ENCODE data around the gene GFER. TPM values are rescaled to one million over a fixed set of nuclear protein-coding genes. Genes with fewer than 3 reads are reported as not detected.

GFER gene
- polyA plus RNA-seq, 1 of the 3 experiments (the other 2 are of a cell fraction) = 20.4 TPM

DNA sequence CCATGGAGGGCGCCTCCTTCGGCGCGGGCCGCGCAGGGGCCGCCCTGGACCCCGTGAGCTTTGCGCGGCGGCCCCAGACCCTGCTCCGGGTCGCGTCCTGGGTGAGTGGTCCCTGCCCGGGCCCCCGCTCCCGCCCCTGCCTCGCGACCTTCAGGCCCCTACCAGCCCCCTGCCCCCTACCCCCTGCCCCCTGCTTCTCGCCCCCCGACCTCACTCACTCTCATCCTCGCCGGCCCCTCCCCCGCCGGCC lies 6.0 kb downstream of the GFER start (continued):
- TF ChIP-seq TEAD4 (IDR thresholded peaks at IDR 0.05; ENCODE audit: borderline replicate concordance, insufficient read depth) = no peak
- TF ChIP-seq, protein P1, sequence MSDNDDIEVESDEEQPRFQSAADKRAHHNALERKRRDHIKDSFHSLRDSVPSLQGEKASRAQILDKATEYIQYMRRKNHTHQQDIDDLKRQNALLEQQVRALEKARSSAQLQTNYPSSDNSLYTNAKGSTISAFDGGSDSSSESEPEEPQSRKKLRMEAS (IDR thresholded peaks at IDR 0.05; ENCODE audit: low read depth) = no peak
- no peak for TF ChIP-seq FOXM1 (IDR thresholded peaks at IDR 0.05; ENCODE audit: low read depth)
- TF ChIP-seq EP300 (IDR thresholded peaks at IDR 0.05; ENCODE audit: borderline replicate concordance in 1 of 2, low read depth in 1 of 2, low read length in 1 of 2) = no peak
- TF ChIP-seq YY1 (IDR thresholded peaks at IDR 0.05; ENCODE audit: low read depth) = no peak
- no peak for TF ChIP-seq CHD2 (IDR thresholded peaks at IDR 0.05; ENCODE audit: low read length, partially characterized antibody)
- TF ChIP-seq POLR2AphosphoS5 (IDR thresholded peaks at IDR 0.05; ENCODE audit: low read depth, low read length) = no peak
- TF ChIP-seq, protein P2, sequence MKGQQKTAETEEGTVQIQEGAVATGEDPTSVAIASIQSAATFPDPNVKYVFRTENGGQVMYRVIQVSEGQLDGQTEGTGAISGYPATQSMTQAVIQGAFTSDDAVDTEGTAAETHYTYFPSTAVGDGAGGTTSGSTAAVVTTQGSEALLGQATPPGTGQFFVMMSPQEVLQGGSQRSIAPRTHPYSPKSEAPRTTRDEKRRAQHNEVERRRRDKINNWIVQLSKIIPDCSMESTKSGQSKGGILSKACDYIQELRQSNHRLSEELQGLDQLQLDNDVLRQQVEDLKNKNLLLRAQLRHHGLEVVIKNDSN (IDR thresholded peaks at IDR 0.05; ENCODE audit: borderline replicate concordance, low read depth) = no peak
- no peak for TF ChIP-seq FOXJ3 (CRISPR knock-in tag; IDR thresholded peaks at IDR 0.05)
- TF ChIP-seq RCOR1 (IDR thresholded peaks at IDR 0.05; ENCODE audit: low read length) = no peak
- TF ChIP-seq SMC3 (IDR thresholded peaks at IDR 0.05; ENCODE audit: low read depth, low read length) = no peak
- TF ChIP-seq ELF1 (IDR thresholded peaks at IDR 0.05) = no peak

DNA sequence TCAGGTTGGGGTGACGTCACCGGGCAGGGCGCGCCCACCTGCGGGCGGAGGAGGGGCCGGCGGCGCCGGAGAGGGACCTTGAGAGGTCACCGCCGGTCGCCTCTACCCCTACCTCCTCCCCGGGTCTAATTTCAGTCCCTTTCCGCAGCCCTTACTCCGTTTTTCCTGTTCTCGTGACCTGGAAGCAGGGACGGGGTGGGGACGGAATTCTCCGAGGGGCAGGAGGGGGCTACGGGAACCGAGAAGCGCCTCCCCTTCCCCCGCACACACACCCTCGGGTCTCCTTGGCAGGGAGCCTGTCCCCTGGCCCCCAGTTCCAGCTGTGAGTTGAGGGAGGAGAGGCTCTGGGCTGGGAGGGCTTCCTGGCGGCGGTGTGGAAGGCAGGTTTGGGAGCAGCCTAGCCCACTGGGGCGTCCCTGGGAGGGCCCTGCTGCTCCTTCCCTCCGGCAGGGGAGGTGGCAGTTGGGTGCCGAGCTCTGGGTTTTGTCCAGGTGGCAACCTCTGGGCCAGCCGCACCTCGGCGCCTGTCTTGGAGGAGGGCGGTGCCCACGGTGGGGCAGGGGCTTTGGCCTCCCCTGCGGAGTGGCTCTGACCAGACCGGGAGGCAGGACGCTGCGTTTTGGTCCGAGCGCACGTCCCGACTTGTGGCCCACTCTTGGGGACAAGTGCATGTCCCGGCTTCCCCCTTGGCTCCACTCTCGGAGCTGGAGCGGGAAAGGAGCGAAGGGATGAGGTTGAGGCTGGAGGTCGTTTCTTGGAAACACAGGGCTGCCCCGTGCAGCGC lies 6.5 kb downstream of the GFER start:
- peak overlapping the region; percentile 46; the same call in 1 of the 2 replicates for H3K9ac ChIP-seq
- H3K4me2 ChIP-seq = peak overlapping the region; percentile 85
- no peaks in the 10 kb centered on the region for H3K9me3 ChIP-seq
- POLR2A ChIA-PET = interaction anchor here (2.3 kb wide), 1 partner anchor 26 kb away, joined by 8 read pairs; the partner anchor contains the start of gene RPS2
- 0 out of 2 replicates have a peak overlapping the region, but pooled peaks have one; percentile 41 for H2AFZ ChIP-seq (ENCODE audit: low read depth)
- WGBS (ENCODE audit: low lambda C conversion rate) = 28% methylated on average over 23 of the region's 50 CpGs
- H3K4me1 ChIP-seq (ENCODE audit: control insufficient read depth in 1 of 2, insufficient read depth in 2 of 2, low read depth in 1 of 2, low read length in 1 of 2) = peaks cover 0 to 19% of the 10 kb centered on the region in 2 experiments; a peak in 1 of 4 replicates
- peaks cover 8% of the 10 kb centered on the region; the same call in 1 of the 2 replicates for H3K79me2 ChIP-seq (ENCODE audit: insufficient read depth)
- H3K36me3 ChIP-seq (replicated peaks in 1 of 2; ENCODE audit: control insufficient read depth in 1 of 2, insufficient read depth in 2 of 2, low read length in 1 of 2) = peaks cover 4 to 11% of the 10 kb centered on the region in 2 experiments
- peaks cover 11% of the 10 kb centered on the region for H3F3A ChIP-seq (replicated peaks; ENCODE audit: insufficient read depth)
- H4K20me1 ChIP-seq (ENCODE audit: insufficient read depth) = no peaks in the 10 kb centered on the region
- H3K27me3 ChIP-seq (ENCODE audit: insufficient read depth) = no peaks in the 10 kb centered on the region
- DNase-seq = peak; percentile 82
- CTCF ChIA-PET = interaction anchor here (1.3 to 12.9 kb wide), 3 partner anchors 8 to 18 kb away, joined by 4 to 108 read pairs (median 4); no protein-coding TSS in a partner anchor
- peak overlapping the region in 1 of 2 experiments; percentile 58; a peak in 1 of 4 replicates for H3K27ac ChIP-seq (ENCODE audit: low read depth in 2 of 2, low read length in 1 of 2)
- no peaks in the 10 kb centered on the region for H3K9me2 ChIP-seq
- H3K4me3 ChIP-seq (ENCODE audit: low read depth in 2 of 2, low read length in 1 of 2) = peak overlapping the region; percentile 62
- TF ChIP-seq SIN3A (IDR thresholded peaks at IDR 0.05; ENCODE audit: borderline replicate concordance, low read depth, low read length) (no peak), FOSL2 (IDR thresholded peaks at IDR 0.05; ENCODE audit: borderline replicate concordance, low read depth) (no peak)

DNA sequence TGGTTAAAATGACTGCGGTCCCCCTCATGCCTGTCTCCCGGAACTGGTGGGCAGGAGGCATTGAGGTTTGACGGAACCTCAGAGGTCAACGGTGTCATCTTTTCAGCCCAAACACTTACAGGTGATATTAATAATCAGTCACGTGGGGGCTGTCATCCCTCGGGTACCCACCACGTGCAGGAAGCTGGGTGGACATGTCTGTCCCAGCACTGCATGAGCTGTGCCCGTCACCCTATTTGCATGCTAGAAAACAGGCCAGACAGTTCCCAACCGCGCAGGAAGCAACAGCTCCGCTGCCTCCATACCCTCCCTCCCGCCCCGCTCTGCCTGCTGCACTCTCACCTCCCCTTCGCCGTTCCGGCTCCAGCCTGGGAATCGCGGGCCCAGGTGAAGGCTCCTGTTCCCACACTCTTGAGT lies 7.2 kb downstream of the GFER start:
- H3K4me1 ChIP-seq (ENCODE audit: control insufficient read depth in 1 of 2, insufficient read depth in 2 of 2, low read depth in 1 of 2, low read length in 1 of 2) = peaks cover 0 to 18% of the 10 kb centered on the region in 2 experiments; a peak in 1 of 4 replicates
- H3K9me3 ChIP-seq = no peaks in the 10 kb centered on the region
- no peaks in the 10 kb centered on the region for H3K9me2 ChIP-seq
- no peaks in the 10 kb centered on the region for H3K27me3 ChIP-seq (ENCODE audit: insufficient read depth)
- ChIA-PET POLR2A (no interaction called here), CTCF (interaction anchor here (1.3 to 12.9 kb wide), 2 partner anchors 13 to 18 kb away, joined by 4 to 108 read pairs; no protein-coding TSS in a partner anchor)
- H3K36me3 ChIP-seq (replicated peaks in 1 of 2; ENCODE audit: control insufficient read depth in 1 of 2, insufficient read depth in 2 of 2, low read length in 1 of 2) = peaks cover 0 to 5% of the 10 kb centered on the region in 2 experiments
- peaks cover 2% of the 10 kb centered on the region; the same call in 1 of the 2 replicates for H3K79me2 ChIP-seq (ENCODE audit: insufficient read depth)
- peak overlapping the region in 1 of 2 experiments; percentile 62; a peak in 1 of 4 replicates for H3K4me3 ChIP-seq (ENCODE audit: low read depth in 2 of 2, low read length in 1 of 2)
- H3K9ac ChIP-seq = no peak overlapping the region
- no peak for DNase-seq
- H3F3A ChIP-seq (replicated peaks; ENCODE audit: insufficient read depth) = peaks cover 16% of the 10 kb centered on the region
- no peak overlapping the region for H3K27ac ChIP-seq (ENCODE audit: low read depth in 2 of 2, low read length in 1 of 2)
- H3K4me2 ChIP-seq = 0 out of 2 replicates have a peak overlapping the region, but pooled peaks have one; percentile 85
- no peak overlapping the region for H2AFZ ChIP-seq (ENCODE audit: low read depth)
- no peak for TF ChIP-seq JUND (IDR thresholded peaks at IDR 0.05)
- WGBS (ENCODE audit: low lambda C conversion rate) = 95% methylated on average over 13 of the region's 18 CpGs
- no peaks in the 10 kb centered on the region for H4K20me1 ChIP-seq (ENCODE audit: insufficient read depth)
